IPS-15b (cell line): Measurements from ENCODE around the gene HOXB7.

Experiments used
- H3K27me3 ChIP-seq: one replicate; pipeline ENCODE4 v1.6.1; 2013; ENCODE audit warnings: low read length; ENCODE audit not compliant: control insufficient read depth, insufficient read depth
- H3K36me3 ChIP-seq: one replicate; pipeline ENCODE4 v1.6.1; 2013; ENCODE audit warnings: low read length; ENCODE audit not compliant: control insufficient read depth, insufficient read depth
- H3K4me1 ChIP-seq: one replicate; pipeline ENCODE4 v1.6.1; 2013; ENCODE audit warnings: mild to moderate bottlenecking, low read length; ENCODE audit not compliant: control insufficient read depth, insufficient read depth
- H3K4me3 ChIP-seq: one replicate; pipeline ENCODE4 v1.5.1; 2013; ENCODE audit warnings: low read depth, low read length
- H3K9ac ChIP-seq: one replicate; pipeline ENCODE4 v1.6.1; 2013; ENCODE audit warnings: low read depth, mild to moderate bottlenecking, low read length
- H3K9me3 ChIP-seq: one replicate; pipeline ENCODE4 v1.6.1; 2013; ENCODE audit warnings: mild to moderate bottlenecking, low read length; ENCODE audit not compliant: control insufficient read depth, insufficient read depth

The HOXB7 gene

DNA sequence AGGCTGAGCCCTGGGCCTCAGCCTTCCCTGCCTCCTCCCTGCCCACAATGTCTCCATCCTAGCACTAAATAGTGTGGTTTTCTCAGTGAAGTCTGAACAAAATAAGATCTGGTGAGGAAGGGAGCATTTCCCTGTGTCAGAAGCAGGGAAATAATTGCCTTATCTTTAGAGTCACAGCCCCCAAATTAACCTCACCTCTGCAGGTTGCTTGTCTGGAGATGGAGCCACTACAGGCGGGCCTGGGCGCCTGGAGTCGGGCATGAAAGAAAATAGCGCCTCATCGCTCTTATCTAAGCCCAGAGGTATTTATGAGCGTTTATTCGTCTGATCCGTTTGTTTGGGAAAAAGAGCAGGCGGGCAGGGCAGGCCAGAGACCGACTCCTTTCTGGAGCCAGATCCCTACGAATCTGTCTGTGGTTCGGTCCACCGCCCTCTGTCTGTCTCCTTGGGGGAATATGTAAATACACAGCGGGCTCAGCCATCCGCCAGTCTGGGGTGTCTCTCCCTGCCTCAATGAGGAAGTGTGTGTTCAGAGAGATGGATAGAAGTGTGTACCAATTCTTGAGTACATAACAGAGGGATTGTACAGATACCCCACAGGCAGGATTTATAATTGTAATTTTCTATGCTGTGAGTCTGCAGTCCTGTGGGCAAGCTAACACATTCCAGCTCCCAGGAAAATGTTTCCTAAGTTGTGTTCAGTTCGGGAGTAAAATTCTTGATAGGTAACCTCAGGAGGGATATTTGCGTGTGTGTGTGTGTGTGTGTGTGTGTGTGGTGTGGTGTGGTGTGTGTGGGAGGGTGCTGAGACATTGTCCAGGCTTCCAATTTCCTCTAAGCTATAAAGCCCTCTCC, 10.3 kb downstream of the HOXB7 start:
- H3K9ac ChIP-seq: no peak overlapping the region
- peaks cover 100% of the 10 kb centered on the region for H3K27me3 ChIP-seq
- peak overlapping the region; percentile 20 for H3K4me3 ChIP-seq

DNA sequence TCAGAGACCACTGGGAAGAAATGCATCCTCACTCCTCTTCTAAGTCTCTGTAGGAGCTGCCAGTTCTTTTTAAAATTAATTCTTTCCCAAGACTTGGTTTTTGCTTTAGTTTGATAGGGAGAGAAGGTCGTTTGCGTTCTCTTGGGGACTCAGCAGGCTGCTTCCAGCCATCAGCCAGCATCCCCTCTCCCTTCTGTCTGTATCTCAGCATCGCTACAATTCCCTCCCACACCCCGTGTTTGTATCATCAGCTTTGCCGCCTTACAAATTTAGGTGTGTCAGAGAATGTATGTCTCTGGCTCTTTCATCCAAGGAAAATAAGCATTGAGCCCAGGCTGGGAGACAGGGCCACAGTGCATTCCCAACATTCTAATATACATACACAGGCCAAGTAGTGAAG, 11.5 kb downstream of the HOXB7 start:
- peak overlapping the region; percentile 20 for H3K4me3 ChIP-seq
- no peaks in the 10 kb centered on the region for H3K36me3 ChIP-seq
- peaks cover 4% of the 10 kb centered on the region for H3K4me1 ChIP-seq
- no peaks in the 10 kb centered on the region for H3K9me3 ChIP-seq
- peaks cover 100% of the 10 kb centered on the region for H3K27me3 ChIP-seq
- H3K9ac ChIP-seq: no peak overlapping the region

More for the DNA sequence above, 10.3 kb downstream of the HOXB7 start:
- Histone ChIP-seq H3K4me1 (no peaks in the 10 kb centered on the region), H3K36me3 (no peaks in the 10 kb centered on the region), H3K9me3 (no peaks in the 10 kb centered on the region)

DNA sequence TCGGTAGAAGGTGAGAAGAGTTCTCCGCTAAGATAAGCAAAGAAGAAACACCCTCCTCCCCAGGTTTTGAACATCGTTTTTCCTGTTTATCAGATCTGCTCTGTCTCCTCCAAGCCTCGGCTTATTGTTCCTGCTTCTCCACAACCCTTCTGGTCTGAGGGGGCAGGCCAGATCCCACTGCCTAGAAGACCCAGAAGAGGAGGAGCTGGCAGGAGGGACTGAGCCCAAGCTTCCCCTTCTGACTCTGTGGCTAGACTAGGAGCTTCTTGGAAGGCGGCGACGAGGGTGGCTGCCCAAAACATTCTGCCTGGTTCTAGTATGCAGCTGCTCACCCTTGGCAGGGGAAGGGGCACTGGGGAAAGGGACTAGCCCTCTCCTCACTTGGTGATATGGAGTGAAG, 12.1 kb downstream of the HOXB7 start:
- Histone ChIP-seq H3K36me3 (no peaks in the 10 kb centered on the region), H3K4me1 (peaks cover 5% of the 10 kb centered on the region), H3K27me3 (peaks cover 100% of the 10 kb centered on the region), H3K4me3 (peak overlapping the region; percentile 20), H3K9ac (no peak overlapping the region), H3K9me3 (no peaks in the 10 kb centered on the region)

DNA sequence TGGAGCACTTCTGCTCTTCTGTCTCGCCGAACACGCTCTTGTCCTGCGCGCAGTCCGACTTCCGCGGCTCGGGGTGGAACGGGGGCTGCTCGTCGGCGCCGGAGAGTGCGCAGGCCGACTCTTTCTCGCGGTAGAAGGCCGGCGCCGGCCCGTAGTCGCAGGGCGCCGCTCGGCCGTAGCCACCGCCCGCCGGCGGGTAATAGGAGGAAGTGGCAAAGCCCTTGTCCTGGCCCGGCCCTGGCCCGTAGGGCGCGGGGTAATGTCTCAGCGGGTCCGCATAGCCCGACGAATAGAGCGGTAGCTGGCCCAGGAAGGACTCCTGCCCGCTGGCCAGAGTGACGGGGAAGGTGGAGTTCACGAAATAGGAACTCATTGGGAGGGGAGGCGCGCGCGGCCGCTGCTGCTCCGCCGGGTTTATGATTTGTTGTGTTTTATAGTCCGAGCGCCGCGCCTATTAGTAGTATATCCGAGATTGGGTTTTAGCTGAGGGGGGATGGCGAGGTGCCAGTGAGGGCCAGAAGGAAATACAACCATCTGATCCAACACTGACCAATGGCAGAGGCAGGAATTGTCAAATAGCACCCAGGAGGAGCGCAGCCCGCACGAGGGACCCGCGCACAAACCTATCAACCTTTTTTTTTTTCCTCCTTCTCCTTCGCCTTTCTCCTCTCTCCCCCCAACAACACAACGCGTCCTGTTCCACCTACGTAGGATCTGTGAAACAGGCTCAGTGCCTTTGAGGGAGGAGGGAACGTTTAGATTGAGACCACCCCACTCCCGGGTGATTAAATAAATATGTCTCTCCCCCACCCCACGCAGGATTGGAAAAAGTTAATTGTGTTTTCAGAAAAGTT, 12.8 kb downstream of the HOXB7 start:
- H3K9ac ChIP-seq: no peak overlapping the region
- H3K27me3 ChIP-seq: peaks cover 100% of the 10 kb centered on the region
- no peaks in the 10 kb centered on the region for H3K9me3 ChIP-seq
- peak overlapping the region; percentile 20 for H3K4me3 ChIP-seq
- no peaks in the 10 kb centered on the region for H3K36me3 ChIP-seq
- H3K4me1 ChIP-seq: peaks cover 5% of the 10 kb centered on the region

DNA sequence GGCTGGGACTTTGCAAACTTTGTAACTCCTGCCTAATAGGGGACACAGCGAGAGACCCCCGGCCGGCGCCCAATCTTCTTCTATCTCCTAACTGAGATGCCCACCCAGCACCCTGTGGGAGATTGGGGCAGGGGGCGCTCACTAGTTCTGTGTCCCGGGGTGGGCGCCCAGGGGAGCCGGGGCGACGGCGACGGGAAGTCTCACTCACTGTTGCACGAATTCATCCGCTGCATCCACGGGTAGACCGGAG, 13.4 kb downstream of the HOXB7 start:
- Histone ChIP-seq H3K4me1 (peaks cover 5% of the 10 kb centered on the region), H3K9me3 (no peaks in the 10 kb centered on the region), H3K27me3 (peaks cover 100% of the 10 kb centered on the region), H3K36me3 (no peaks in the 10 kb centered on the region), H3K9ac (no peak overlapping the region), H3K4me3 (peak overlapping the region; percentile 37)

DNA sequence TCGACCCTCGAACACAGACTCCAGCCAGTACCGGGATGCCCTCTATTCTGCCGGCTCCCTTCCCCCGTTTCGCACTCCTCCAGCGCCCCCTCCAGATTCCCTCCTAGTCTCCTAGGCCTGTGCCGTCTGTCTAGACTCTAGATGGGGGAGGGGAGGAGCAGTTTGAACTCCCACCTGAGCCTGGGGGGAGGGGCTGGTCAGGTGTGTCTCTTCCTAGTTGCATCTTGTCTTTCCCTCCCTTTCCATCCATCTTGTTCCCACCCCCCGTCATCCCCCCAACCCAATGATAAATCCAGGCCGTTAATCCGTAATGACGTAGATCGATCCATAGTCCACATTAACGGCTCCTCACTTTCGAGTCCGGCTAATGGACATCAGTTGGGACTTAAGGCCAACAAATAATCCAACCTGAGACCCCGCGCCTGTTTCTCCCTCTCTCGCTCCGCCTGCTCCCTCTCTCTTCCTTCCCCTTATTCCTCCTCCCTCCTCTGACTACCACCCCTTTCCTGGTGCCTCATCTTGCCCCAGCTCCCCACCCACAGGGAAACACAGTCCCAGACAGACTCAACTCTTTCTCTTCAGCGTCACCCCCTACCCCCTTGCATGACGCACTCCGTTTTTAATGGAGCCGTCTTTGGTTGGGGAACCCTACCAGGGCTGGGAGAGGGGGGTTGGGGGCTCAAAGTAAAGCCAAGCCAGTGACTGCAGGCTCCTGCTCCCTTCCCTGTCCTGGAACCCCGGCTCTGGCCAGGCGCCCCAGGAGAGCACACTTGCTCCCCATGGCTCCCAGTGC, 13.9 kb downstream of the HOXB7 start:
- no peak overlapping the region for H3K9ac ChIP-seq
- no peaks in the 10 kb centered on the region for H3K36me3 ChIP-seq
- H3K4me1 ChIP-seq: peaks cover 5% of the 10 kb centered on the region
- H3K9me3 ChIP-seq: no peaks in the 10 kb centered on the region
- peak overlapping the region; percentile 37 for H3K4me3 ChIP-seq
- H3K27me3 ChIP-seq: peaks cover 100% of the 10 kb centered on the region

DNA sequence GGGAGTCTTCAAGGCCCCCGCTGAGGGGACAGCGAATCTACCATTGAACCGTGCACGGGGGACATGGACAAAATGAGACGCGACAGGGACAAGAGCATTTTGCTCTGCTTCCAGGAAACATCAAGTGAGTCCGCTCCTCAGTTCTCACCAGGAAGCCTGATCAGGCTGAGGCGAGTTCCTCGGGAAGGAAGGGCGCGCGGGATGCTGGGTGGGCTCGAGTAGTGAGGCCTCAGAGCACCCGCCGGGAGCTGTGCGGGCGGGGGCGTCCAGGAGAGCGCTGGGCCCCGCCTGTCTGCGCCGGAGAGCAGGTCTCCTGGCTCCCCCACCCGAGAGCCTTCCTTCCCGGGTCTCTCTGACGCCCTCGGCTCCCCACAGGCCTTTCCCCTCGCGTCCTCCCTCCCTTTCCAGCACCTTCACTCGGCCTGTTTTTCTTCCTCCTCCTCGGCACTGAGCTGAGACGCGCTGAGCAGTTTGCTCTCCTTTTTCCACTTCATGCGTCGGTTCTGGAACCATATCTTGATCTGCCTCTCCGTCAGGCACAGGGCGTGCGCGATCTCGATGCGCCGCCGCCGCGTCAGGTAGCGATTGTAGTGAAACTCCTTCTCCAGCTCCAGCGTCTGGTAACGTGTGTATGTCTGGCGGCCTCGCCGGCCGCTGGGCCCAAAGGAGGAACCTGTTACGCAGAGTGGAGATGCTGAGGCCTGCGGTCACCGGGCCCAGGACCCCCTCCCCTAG, 14.7 kb downstream of the HOXB7 start:
- peaks cover 5% of the 10 kb centered on the region for H3K4me1 ChIP-seq
- no peaks in the 10 kb centered on the region for H3K9me3 ChIP-seq
- H3K27me3 ChIP-seq: peaks cover 100% of the 10 kb centered on the region
- peak overlapping the region; percentile 37 for H3K4me3 ChIP-seq
- no peak overlapping the region for H3K9ac ChIP-seq
- no peaks in the 10 kb centered on the region for H3K36me3 ChIP-seq

DNA sequence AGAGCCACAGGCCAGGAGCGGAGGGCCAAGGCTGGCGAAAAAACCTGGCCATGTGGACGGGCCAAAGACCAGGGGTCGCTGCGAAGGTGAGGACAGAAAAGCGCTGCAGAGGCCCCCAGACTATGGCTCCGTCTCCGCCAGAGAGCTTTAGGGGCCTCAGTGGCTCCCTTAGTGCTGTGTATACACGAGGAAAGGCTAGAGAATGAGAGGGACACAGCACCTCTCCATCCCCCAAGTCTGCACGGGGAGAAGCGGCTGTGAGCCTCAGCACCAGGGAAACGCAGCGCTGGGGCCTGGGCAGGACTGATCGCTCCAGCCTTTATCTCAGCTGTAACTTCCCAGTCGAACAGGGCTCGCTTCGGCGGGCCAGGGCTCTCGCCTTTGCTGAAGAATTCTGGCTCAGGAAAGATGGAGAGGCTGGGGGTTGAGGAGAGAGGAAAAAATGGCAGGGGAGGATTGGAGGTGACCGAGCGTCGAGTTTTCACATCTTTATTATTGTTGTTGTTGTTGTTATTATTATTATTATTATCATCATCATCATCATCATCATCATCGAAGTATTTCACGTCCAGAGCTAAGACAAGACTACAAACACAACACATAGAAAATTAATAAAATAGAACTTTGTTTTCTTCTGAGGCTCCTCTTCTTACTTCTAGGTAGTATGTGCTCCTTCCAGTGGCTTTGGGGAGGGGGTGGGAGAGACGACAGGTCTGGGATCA, 15.4 kb downstream of the HOXB7 start:
- Histone ChIP-seq H3K9me3 (no peaks in the 10 kb centered on the region), H3K4me3 (peak overlapping the region; percentile 39), H3K4me1 (peaks cover 5% of the 10 kb centered on the region), H3K27me3 (peaks cover 100% of the 10 kb centered on the region), H3K9ac (no peak overlapping the region), H3K36me3 (no peaks in the 10 kb centered on the region)

DNA sequence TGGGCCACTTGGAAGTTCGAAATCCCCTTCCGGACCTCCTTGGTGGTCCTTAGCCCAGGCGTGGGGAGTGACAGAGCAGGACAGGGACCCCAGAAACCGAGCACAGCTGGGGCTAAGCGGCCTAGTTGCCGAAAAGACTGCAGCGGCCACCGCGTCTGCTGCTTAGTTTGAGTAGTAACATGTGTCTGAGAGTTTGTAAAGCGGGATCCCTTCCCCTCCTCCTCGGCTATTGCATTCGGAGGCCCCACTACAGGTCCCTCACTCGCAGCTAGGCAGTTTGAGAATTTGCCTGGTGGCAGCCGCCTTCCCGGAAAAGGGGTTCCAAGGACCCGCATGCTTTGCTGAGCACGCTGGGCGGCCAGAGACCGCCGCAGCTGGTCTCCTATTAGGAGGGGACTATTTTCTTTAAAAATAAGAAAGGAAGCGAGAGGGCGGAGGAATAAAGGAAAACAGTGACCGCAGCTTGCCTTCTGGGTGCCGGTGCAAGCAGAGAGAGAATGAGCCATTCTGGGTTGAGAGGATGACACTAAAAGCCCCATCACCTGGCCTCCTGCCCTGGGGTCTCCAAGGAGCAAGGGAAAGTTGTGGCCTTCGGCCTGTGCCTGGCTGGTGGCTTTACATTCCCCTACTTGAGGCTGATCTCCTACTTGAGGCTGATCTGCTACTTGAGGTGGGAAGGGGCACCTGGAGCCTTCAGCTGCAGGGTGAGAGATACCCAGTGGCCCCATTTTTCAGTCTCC, 16.1 kb downstream of the HOXB7 start:
- Histone ChIP-seq H3K9ac (no peak overlapping the region), H3K9me3 (no peaks in the 10 kb centered on the region), H3K27me3 (peaks cover 100% of the 10 kb centered on the region), H3K4me3 (peak overlapping the region; percentile 39), H3K4me1 (peaks cover 5% of the 10 kb centered on the region), H3K36me3 (no peaks in the 10 kb centered on the region)

DNA sequence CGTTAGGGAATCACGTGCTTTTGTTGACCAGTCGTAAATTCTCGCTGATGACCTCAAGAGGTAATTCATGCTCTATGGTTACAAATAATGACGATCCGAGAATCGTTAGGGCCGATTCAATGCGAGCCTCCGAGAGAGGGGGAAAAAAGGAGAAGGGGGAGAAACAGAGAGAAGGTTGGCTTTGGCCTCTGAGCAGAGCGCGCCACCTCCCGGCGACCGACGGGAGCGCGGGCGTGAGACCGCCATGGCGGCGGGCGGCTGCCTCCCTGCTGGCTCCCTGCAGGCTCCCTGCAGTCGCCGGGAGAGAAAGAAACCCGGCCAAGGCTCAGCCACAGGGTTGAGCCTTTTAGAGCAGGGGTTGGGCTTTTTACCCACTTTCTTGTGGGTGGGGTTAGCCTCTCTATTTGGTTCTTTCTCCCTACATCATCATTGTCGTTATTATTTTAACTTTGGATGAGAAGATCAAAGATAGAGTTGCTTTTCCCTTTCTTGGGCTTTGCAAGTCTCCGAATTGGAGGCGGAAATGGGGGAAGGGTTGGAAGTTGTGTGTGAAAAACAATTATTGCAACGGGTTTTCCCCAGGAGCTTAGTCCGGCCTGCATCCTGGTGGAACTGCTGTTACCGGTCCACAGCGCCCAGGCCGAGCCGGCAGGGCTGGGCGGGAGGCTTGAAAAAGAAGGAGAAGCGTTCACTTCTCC, 16.8 kb downstream of the HOXB7 start:
- Histone ChIP-seq H3K4me1 (peaks cover 5% of the 10 kb centered on the region), H3K27me3 (peaks cover 100% of the 10 kb centered on the region), H3K4me3 (peak overlapping the region; percentile 39), H3K9me3 (no peaks in the 10 kb centered on the region), H3K9ac (no peak overlapping the region), H3K36me3 (no peaks in the 10 kb centered on the region)
